K562 (cell line): ENCODE results near the gene RTBDN. TPM values are rescaled to one million over a fixed set of nuclear protein-coding genes. Genes with fewer than 3 reads are reported as not detected.

Experiments used
- CEBPB ChIP-seq: fragments of 450-650 bp; IDR thresholded peaks from 2 replicates; pipeline ENCODE4 v1.6.1; 2016; ENCODE audit warnings: missing genetic modification characterization, missing compliant biosample characterization
- CREM ChIP-seq: IDR thresholded peaks from 2 replicates; pipeline ENCODE4 v1.6.1; 2014; ENCODE audit warnings: antibody characterized with exemption, low read depth
- E2F3 ChIP-seq: fragments of 250-450 bp; sonication (Bioruptor Pico); IDR thresholded peaks from 2 replicates; pipeline ENCODE4 v1.4.0; 2020; ENCODE audit warnings: mild to moderate bottlenecking
- ELF4 ChIP-seq: fragments of 450-650 bp; formaldehyde crosslinking; IDR thresholded peaks from 2 replicates; pipeline ENCODE4 v1.4.0; 2022; ENCODE audit warnings: missing genetic modification characterization
- ESRRA ChIP-seq: fragments of 450-650 bp; IDR thresholded peaks from 2 replicates; pipeline ENCODE4 v1.6.1; 2014; ENCODE audit warnings: low read depth, mild to moderate bottlenecking, moderate library complexity, borderline replicate concordance
- ETS2 ChIP-seq: IDR thresholded peaks from 2 replicates; pipeline ENCODE4 v1.6.1; 2016; ENCODE audit warnings: borderline replicate concordance, missing genetic modification characterization, mild to moderate bottlenecking, moderate library complexity, missing compliant biosample characterization; ENCODE audit not compliant: poor library complexity, severe bottlenecking
- ETV1 ChIP-seq: fragments of 450-650 bp; conservative IDR thresholded peaks from 2 replicates; pipeline ENCODE4 v1.6.1; 2016; ENCODE audit warnings: missing genetic modification characterization, control low read depth, low read depth, missing compliant biosample characterization
- FOXK1 ChIP-seq: sonication (generic); formaldehyde crosslinking; IDR thresholded peaks from 2 replicates; pipeline ENCODE4 v1.8.0; 2022; ENCODE audit warnings: missing genetic modification reagents, mild to moderate bottlenecking, borderline replicate concordance
- GABPB1 ChIP-seq: sonication (generic); formaldehyde crosslinking; IDR thresholded peaks from 2 replicates; pipeline ENCODE4 v1.8.0; 2022; ENCODE audit warnings: mild to moderate bottlenecking, missing genetic modification reagents
- HDAC1 ChIP-seq, 2 experiments: fragments of 450-650 bp; IDR thresholded peaks; 2 replicates each; pipeline ENCODE4 v1.6.1; 2016 to 2017; ENCODE audit warnings: inconsistent platforms in 1 of 2, mild to moderate bottlenecking in 1 of 2, moderate library complexity in 1 of 2
- MCM2 ChIP-seq: fragments of 450-650 bp; IDR thresholded peaks from 2 replicates; pipeline ENCODE4 v1.6.1; 2017; ENCODE audit warnings: low read depth, mild to moderate bottlenecking
- NFE2L1 ChIP-seq: fragments of 450-650 bp; IDR thresholded peaks from 2 replicates; pipeline ENCODE4 v1.6.1; 2016; ENCODE audit warnings: missing genetic modification characterization, low read depth, mild to moderate bottlenecking, missing compliant biosample characterization, moderate library complexity, borderline replicate concordance
- NFIX ChIP-seq: fragments of 250-450 bp; sonication (Bioruptor Pico); IDR thresholded peaks from 2 replicates; pipeline ENCODE4 v1.4.0; 2020; ENCODE audit warnings: low read depth, mild to moderate bottlenecking, moderate library complexity
- NFYB ChIP-seq: IDR thresholded peaks from 2 replicates; pipeline ENCODE4 v1.6.1; 2011; ENCODE audit warnings: mild to moderate bottlenecking, moderate library complexity; ENCODE audit not compliant: insufficient read length; ENCODE audit errors: extremely low read depth
- NR1H2 ChIP-seq: sonication (generic); formaldehyde crosslinking; IDR thresholded peaks from 2 replicates; pipeline ENCODE4 v1.4.0; 2020; ENCODE audit warnings: mild to moderate bottlenecking, missing genetic modification reagents
- PHB ChIP-seq: fragments of 250-450 bp; sonication (Bioruptor Pico); IDR thresholded peaks from 2 replicates; pipeline ENCODE4 v1.5.0; 2021
- PML ChIP-seq: IDR thresholded peaks from 2 replicates; pipeline ENCODE4 v1.6.1; 2012; ENCODE audit warnings: low read length, inconsistent platforms
- POLR2AphosphoS2 ChIP-seq: IDR thresholded peaks from 2 replicates; pipeline ENCODE4 v1.6.1; 2012; ENCODE audit warnings: low read length, improper control_type of control experiment
- PYGO2 ChIP-seq: fragments of 450-650 bp; IDR thresholded peaks from 2 replicates; pipeline ENCODE4 v1.6.1; 2016; ENCODE audit warnings: mild to moderate bottlenecking, missing genetic modification characterization, moderate library complexity, missing compliant biosample characterization
- RBFOX2 ChIP-seq: fragments of 200-400 bp; formaldehyde crosslinking; IDR thresholded peaks from 2 replicates; pipeline ENCODE4 v1.6.1; 2017; ENCODE audit warnings: low read depth, mild to moderate bottlenecking, low read length, moderate library complexity
- RNF2 ChIP-seq: sonication (generic); IDR thresholded peaks from 2 replicates; pipeline ENCODE4 v1.6.1; 2016
- SETDB1 ChIP-seq: IDR thresholded peaks from one replicate; pipeline ENCODE4 v1.6.1; 2012; ENCODE audit warnings: low read length, control low read depth, inconsistent platforms
- SP2 ChIP-seq: IDR thresholded peaks from 2 replicates; pipeline ENCODE4 v1.6.1; 2011; ENCODE audit warnings: mild to moderate bottlenecking, low read depth, low read length, moderate library complexity; ENCODE audit not compliant: poor library complexity, severe bottlenecking; ENCODE audit errors: extremely low read depth
- SREBF2 ChIP-seq: sonication (generic); formaldehyde crosslinking; IDR thresholded peaks from 2 replicates; pipeline ENCODE4 v1.4.0; 2020; ENCODE audit warnings: mild to moderate bottlenecking, missing genetic modification reagents
- TAL1 ChIP-seq: fragments of 450-650 bp; IDR thresholded peaks from 2 replicates; pipeline ENCODE4 v1.6.1; 2016; ENCODE audit warnings: mild to moderate bottlenecking
- U2AF1 ChIP-seq: fragments of 200-400 bp; formaldehyde crosslinking; optimal IDR thresholded peaks from 2 replicates; pipeline ENCODE3; 2017; ENCODE audit warnings: mild to moderate bottlenecking, low read depth, low read length, moderate library complexity
- VEZF1 ChIP-seq: fragments of 200-800 bp; sonication (Bioruptor generic); IDR thresholded peaks from 2 replicates; pipeline ENCODE4 v1.6.1; 2017; ENCODE audit warnings: missing genetic modification characterization, missing compliant biosample characterization
- ZEB2 ChIP-seq: fragments of 450-650 bp; IDR thresholded peaks from 2 replicates; pipeline ENCODE4 v1.6.1; 2016
- ZNF507 ChIP-seq: conservative IDR thresholded peaks from 2 replicates; pipeline ENCODE4 v1.6.1; 2017; ENCODE audit warnings: missing genetic modification characterization, missing compliant biosample characterization
- ZNF584 ChIP-seq: fragments of 200-800 bp; sonication (Bioruptor generic); IDR thresholded peaks from 2 replicates; pipeline ENCODE4 v1.6.1; 2016; ENCODE audit warnings: low read depth, mild to moderate bottlenecking, missing genetic modification characterization, missing compliant biosample characterization
- polyA plus RNA-seq, 8 experiments: library from polyadenylated mRNA; depleted of rRNA in 4 of 8; stranded (reverse) in 5 of 8; unstranded in 3 of 8; fragments of >200 nt; fragmentation: Nextera tagmentation in 2 of 8; fragmentation: Illumina TruSeq in 1 of 8; extraction: Ambion mirVana in 2 of 8; extraction: Trizol in 1 of 8; gene quantifications; 2 replicates each; pipeline versions ENCODE4 v1.2.1 to v1.2.3, GENCODE V29; 2011 to 2014; ENCODE audit warnings: inconsistent platforms in 1 of 8, missing spikeins in 1 of 8
- total RNA-seq, 7 experiments: library from RNA; depleted of rRNA in 6 of 7; stranded (reverse); fragments of >200 nt in 6 of 7; fragmentation: Illumina TruSeq in 2 of 7; extraction: Trizol in 2 of 7; gene quantifications; 2 replicates each; pipeline versions ENCODE4 v1.2.1 to v1.2.3, GENCODE V29; 2011 to 2021; ENCODE audit warnings: low replicate concordance in 1 of 7

RTBDN gene
- total and polyA plus RNA-seq, 9 of the 15 experiments (the other 6 are each of a cell fraction or from before 2014, with no cell fraction given) = 0.20 to 2.3 (median 0.72) TPM; not detected in 1

DNA sequence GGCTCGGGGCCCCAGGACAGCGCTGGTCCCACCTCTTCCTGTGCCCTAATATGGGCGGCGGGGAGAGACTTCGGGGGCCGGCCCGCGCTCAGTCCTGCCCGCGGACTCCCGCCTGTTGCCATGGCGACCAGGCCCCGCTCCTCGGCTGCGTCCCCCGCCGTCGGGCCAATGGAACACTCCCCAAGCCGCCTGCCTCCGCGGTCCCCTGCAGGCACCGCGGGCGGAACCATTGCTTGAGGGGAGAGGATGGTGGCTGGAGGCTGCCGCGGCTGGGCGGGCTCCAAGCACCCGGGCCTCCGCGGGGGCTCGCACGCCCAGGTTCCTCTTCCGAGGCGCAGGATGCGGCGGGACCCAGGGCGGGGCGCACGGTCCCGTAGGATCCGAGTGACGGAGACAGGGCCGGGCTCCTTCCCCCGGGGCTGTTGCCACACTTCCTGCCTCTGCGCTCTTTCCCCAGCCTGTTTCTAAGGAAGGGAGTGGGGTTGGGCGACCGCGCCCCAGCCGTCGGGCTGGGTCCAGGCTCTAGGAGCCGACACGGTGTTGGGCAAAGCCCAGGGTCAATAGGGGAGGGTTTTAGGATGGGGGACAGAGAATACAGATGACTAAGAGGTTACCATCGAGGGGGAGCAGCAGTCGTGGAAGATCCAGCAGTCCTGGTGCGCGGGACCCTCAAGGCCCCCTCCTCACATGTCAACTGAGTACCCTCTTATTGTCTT is 44.3 kb downstream of the RTBDN start (continued):
- TF ChIP-seq NFYB (no peak), CEBPB (peak; percentile 97), ETS2 (tag) (no peak), U2AF1 (peak; percentile 47), NR1H2 (CRISPR knock-in tag) (peak; percentile 38; the same call in 1 of the 2 replicates), PYGO2 (no peak), PML (peak; percentile 27; the same call in 1 of the 2 replicates), MCM2 (no peak), RNF2 (peak; percentile 85), ETV1 (tag) (peak; percentile 93), SP2 (no peak), ELF4 (CRISPR knock-in tag) (peak; percentile 47; the same call in 1 of the 2 replicates), NFIX (CRISPR knock-in tag) (no peak), E2F3 (CRISPR knock-in tag) (peak; percentile 81), POLR2AphosphoS2 (no peak), ZEB2 (no peak), RBFOX2 (peak; percentile 86), VEZF1 (CRISPR knock-in tag) (peak; percentile 91), ESRRA (peak; percentile 66; the same call in 1 of the 2 replicates), SREBF2 (CRISPR knock-in tag) (no peak), ZNF507 (tag) (no peak), TAL1 (no peak), GABPB1 (CRISPR knock-in tag) (peak; percentile 87), CREM (peak; percentile 47), ZNF584 (CRISPR knock-in tag) (no peak), HDAC1 (IDR thresholded peaks at IDR 0.05) (peak in 1 of 2 experiments; percentile 59; a peak in 2 of 4 replicates), FOXK1 (CRISPR knock-in tag) (no peak), NFE2L1 (tag) (no peak), PHB (CRISPR knock-in tag) (no peak), SETDB1 (no peak)
